ENCODE results near the gene VPS9D1. TPM values are rescaled to one million over a fixed set of nuclear protein-coding genes. Genes with fewer than 3 reads are reported as not detected.

The VPS9D1 gene
- total RNA-seq, 1 donor: 14.5 TPM

- TF ChIP-seq CTCF (IDR thresholded peaks at IDR 0.05; ENCODE audit: extremely low read depth, low read depth, low read length): no peak
- H3K27ac ChIP-seq (ENCODE audit: low read depth, low read length): peak overlapping the region; percentile 52
- peaks cover 14% of the 10 kb centered on the region for H3K4me1 ChIP-seq (ENCODE audit: insufficient read depth, low read length)
These were observed 62.3 kb downstream of the VPS9D1 start for GRCh38 chr16:89658221-89658879.

GRCh38 chr16:89657442-89658220, 63.1 kb downstream of the VPS9D1 start, which contains the start of the genes CHMP1A and SPATA33:
TSS of gene CHMP1A (minus strand) at chr16:89657708. CDS start at chr16:89657588, 120 bp downstream.
TSS of gene SPATA33 (plus strand) at chr16:89657836. CDS start at chr16:89657912, 76 bp downstream.
- H3K79me2 ChIP-seq (ENCODE audit: insufficient read depth, low read length): peaks cover 64% of the 10 kb centered on the region
- no peaks in the 10 kb centered on the region for H3K27me3 ChIP-seq (ENCODE audit: insufficient read depth, low read length)
- DNase-seq (ENCODE audit: insufficient read length, low spot score, missing footprints): peak; percentile 100
- H2AFZ ChIP-seq (ENCODE audit: low read length): peak within 1 kb of the TSS; percentile 96
- peaks cover 14% of the 10 kb centered on the region for H3K36me3 ChIP-seq (ENCODE audit: insufficient read depth, low read length)
- peaks cover 14% of the 10 kb centered on the region for H3K4me1 ChIP-seq (ENCODE audit: insufficient read depth, low read length)
- TF ChIP-seq CTCF (IDR thresholded peaks at IDR 0.05; ENCODE audit: extremely low read depth, low read depth, low read length): no peak
- no peaks in the 10 kb centered on the region for H3K9me3 ChIP-seq (ENCODE audit: low read depth, low read length)
- peak within 1 kb of the TSS; percentile 99 for H3K4me2 ChIP-seq (ENCODE audit: insufficient read depth, low read length)
- H3K27ac ChIP-seq (ENCODE audit: low read depth, low read length): peak within 1 kb of the TSS; percentile 78
- peaks cover 15% of the 10 kb centered on the region for H4K20me1 ChIP-seq (ENCODE audit: insufficient read depth, low read length)
- H3K4me3 ChIP-seq (ENCODE audit: insufficient read depth, low read length): peak within 1 kb of the TSS; percentile 94

More at GRCh38 chr16:89658221-89658879, 62.3 kb downstream of the VPS9D1 start:
- H4K20me1 ChIP-seq (ENCODE audit: insufficient read depth, low read length): peaks cover 13% of the 10 kb centered on the region
- no peaks in the 10 kb centered on the region for H3K27me3 ChIP-seq (ENCODE audit: insufficient read depth, low read length)
- no peaks in the 10 kb centered on the region for H3K9me3 ChIP-seq (ENCODE audit: low read depth, low read length)
- peak overlapping the region; percentile 94 for H3K4me3 ChIP-seq (ENCODE audit: insufficient read depth, low read length)
- peaks cover 13% of the 10 kb centered on the region for H3K36me3 ChIP-seq (ENCODE audit: insufficient read depth, low read length)
- H3K79me2 ChIP-seq (ENCODE audit: insufficient read depth, low read length): peaks cover 63% of the 10 kb centered on the region
- peak overlapping the region; percentile 96 for H2AFZ ChIP-seq (ENCODE audit: low read length)
- peak overlapping the region; percentile 99 for H3K4me2 ChIP-seq (ENCODE audit: insufficient read depth, low read length)
- DNase-seq (ENCODE audit: insufficient read length, low spot score, missing footprints): peak; percentile 91

Other genes with a start within 250 kb of the VPS9D1 start
- 78.4 and 97.4 TPM in 2 replicates for gene ANKRD11, start 230.3 kb downstream of the VPS9D1 start, total RNA-seq
- gene SPG7, start 212.5 kb downstream of the VPS9D1 start, total RNA-seq: 76.3 and 85.8 TPM in 2 replicates
- gene RPL13, start 160.2 kb downstream of the VPS9D1 start, total RNA-seq: 2,112 and 2,440 TPM in 2 replicates
- gene CPNE7, start 145.1 kb downstream of the VPS9D1 start, total RNA-seq: 7.2 and 21.8 TPM in 2 replicates
- gene DPEP1, start 107.3 kb downstream of the VPS9D1 start, total RNA-seq: 0.29 and 0.36 TPM in 2 replicates
- 101 and 110 TPM in 2 replicates for gene CHMP1A, start 63.2 kb downstream of the VPS9D1 start, total RNA-seq
- 3.2 and 3.3 TPM in 2 replicates for gene SPATA33, start 63.1 kb downstream of the VPS9D1 start, total RNA-seq
- gene CDK10, start 34.2 kb downstream of the VPS9D1 start, total RNA-seq: 24.8 and 37.6 TPM in 2 replicates
- gene SPATA2L, start 19.2 kb downstream of the VPS9D1 start, total RNA-seq: 12.1 and 14.8 TPM in 2 replicates
- 11.5 and 12.3 TPM in 2 replicates for gene ZNF276, start 639 bp upstream of the VPS9D1 start, total RNA-seq
- 4.0 and 8.3 TPM in 2 replicates for gene FANCA, start 95.7 kb upstream of the VPS9D1 start, total RNA-seq
- gene SPIRE2, start 107.6 kb upstream of the VPS9D1 start, total RNA-seq: 0.72 and 1.5 TPM in 2 replicates
- gene TCF25, start 152.7 kb upstream of the VPS9D1 start, total RNA-seq: 225 and 230 TPM in 2 replicates
- 4.7 and 5.1 TPM in 2 replicates for gene MC1R, start 198.0 kb upstream of the VPS9D1 start, total RNA-seq
- 166 and 239 TPM in 2 replicates for gene TUBB3, start 202.4 kb upstream of the VPS9D1 start, total RNA-seq
- 48.6 and 48.9 TPM in 2 replicates for gene DEF8, start 227.9 kb upstream of the VPS9D1 start, total RNA-seq

All from osteoblast (primary cell).